HepG2 (cell line): ENCODE measurements around the gene OR13C8. TPM values are rescaled to one million over a fixed set of nuclear protein-coding genes. Genes with fewer than 3 reads are reported as not detected.

ENCODE experiments used
- ATAC-seq: fragments of 200-7000 bp; cut with Tn5 transposase; 3 replicates; pipeline ENCODE4 v1.9.1; 2020; ENCODE audit warnings: mild to moderate bottlenecking, moderate library complexity
- BruUV-seq: library from RNA; stranded (reverse); fragments of 400-500 nt; replicated peaks from 2 replicates; lab custom pipeline; 2021; lab: Mats Ljungman, UMichigan
- CTCF ChIA-PET: fragments of 300-600 bp; formaldehyde crosslinking; extraction: SDS; loops from one replicate; lab custom pipeline; 2021; ENCODE audit warnings: low total read pairs, inconsistent platforms, low intra/inter-chr PET ratio; lab: Yijun Ruan, JAX
- POLR2A ChIA-PET: fragments of 350-600 bp; sonication (Branson Sonifier 250); formaldehyde crosslinking; loops from one replicate; lab custom pipeline; 2020; ENCODE audit warnings: antibody characterized with exemption, inconsistent platforms; lab: Yijun Ruan, JAX
- DNase-seq: peaks from one replicate; pipeline ENCODE4 v3.0.0-alpha.2; 2015; ENCODE audit warnings: low spot score
- FAIRE-seq: peaks from 3 replicates; lab custom pipeline; 2011; peaks lifted over from hg19 to GRCh38; lab: Jason Lieb, UNC
- H2AFZ ChIP-seq: one replicate; pipeline ENCODE4 v1.6.1; 2011; ENCODE audit warnings: low read length, inconsistent platforms
- H3K27ac ChIP-seq: fragments of 300-600 bp; 3 replicates; pipeline ENCODE4 v1.8.0; 2011; ENCODE audit warnings: mixed run types, mild to moderate bottlenecking, mixed read lengths, low read length, inconsistent platforms; ENCODE audit not compliant: insufficient read depth; ENCODE audit errors: extremely low read length
- H3K27me3 ChIP-seq, 2 experiments: fragments of 200-600 bp in 1 of 2; 2 replicates in 1 of 2; 3 replicates in 1 of 2; pipeline versions ENCODE4 v1.6.0 to v1.8.0; 2011; ENCODE audit warnings: low read length in 2 of 2, mild to moderate bottlenecking in 2 of 2, moderate library complexity in 2 of 2, inconsistent platforms in 1 of 2; ENCODE audit not compliant: insufficient read depth in 2 of 2, control insufficient read depth in 1 of 2
- H3K36me3 ChIP-seq, 2 experiments: fragments of 200-600 bp in 1 of 2; replicated peaks in 1 of 2; 2 replicates in 1 of 2; 3 replicates in 1 of 2; pipeline versions ENCODE4 v1.5.1 to v1.8.0; 2011; ENCODE audit warnings: low read length in 2 of 2, inconsistent platforms in 1 of 2; ENCODE audit not compliant: insufficient read depth in 2 of 2, control insufficient read depth in 1 of 2
- H3K4me1 ChIP-seq: 2 replicates; pipeline ENCODE4 v1.5.1; 2012; ENCODE audit warnings: low read length, inconsistent platforms; ENCODE audit not compliant: insufficient read depth
- H3K4me2 ChIP-seq: 2 replicates; pipeline ENCODE4 v1.6.0; 2011; ENCODE audit warnings: low read depth, low read length, inconsistent platforms
- H3K4me3 ChIP-seq, 3 experiments: fragments of 200-600 bp in 1 of 3; sonication (generic), shearing (Covaris generic) in 1 of 3; replicated peaks in 1 of 3; 2 replicates each; pipeline ENCODE4 v1.5.1; 2011 to 2016; ENCODE audit warnings: low read length in 3 of 3, inconsistent platforms in 2 of 3, low read depth in 2 of 3, mild to moderate bottlenecking in 2 of 3, control low read depth in 1 of 3, mixed read lengths in 1 of 3; ENCODE audit not compliant: insufficient read depth in 1 of 3
- H3K79me2 ChIP-seq: one replicate; pipeline ENCODE4 v1.6.1; 2011; ENCODE audit warnings: low read length, inconsistent platforms; ENCODE audit not compliant: insufficient read depth
- H3K9ac ChIP-seq: 2 replicates; pipeline ENCODE4 v1.6.0; 2011; ENCODE audit warnings: mild to moderate bottlenecking, low read depth, low read length, inconsistent platforms; ENCODE audit not compliant: insufficient read depth
- H3K9me3 ChIP-seq: 2 replicates; pipeline ENCODE4 v1.5.1; 2012; ENCODE audit warnings: mild to moderate bottlenecking, low read length
- H4K20me1 ChIP-seq: 2 replicates; pipeline ENCODE4 v1.6.0; 2011; ENCODE audit warnings: inconsistent platforms, mild to moderate bottlenecking, low read length, moderate library complexity; ENCODE audit not compliant: insufficient read depth
- CERS6 ChIP-seq: sonication (generic); formaldehyde crosslinking; IDR thresholded peaks from 2 replicates; pipeline ENCODE4 v1.5.0; 2020; ENCODE audit warnings: missing genetic modification reagents
- NR2F1 ChIP-seq, 2 experiments: fragments of 450-650 bp in 1 of 2; formaldehyde crosslinking in 1 of 2; IDR thresholded peaks; 2 replicates each; pipeline versions ENCODE4 v1.5.0 to v1.6.1; 2016 to 2020; ENCODE audit warnings: mild to moderate bottlenecking in 1 of 2, missing compliant biosample characterization in 1 of 2, missing genetic modification reagents in 1 of 2, moderate library complexity in 1 of 2
- TCF7 ChIP-seq: sonication (generic); IDR thresholded peaks from 2 replicates; pipeline ENCODE4 v1.6.1; 2016; ENCODE audit warnings: antibody characterized with exemption, low read depth
- YY1 ChIP-seq: IDR thresholded peaks from 2 replicates; pipeline ENCODE4 v1.6.1; 2011; ENCODE audit warnings: low read length, low read depth, moderate library complexity, mild to moderate bottlenecking; ENCODE audit not compliant: insufficient read depth, insufficient replicate concordance
- ZNF317 ChIP-seq: sonication (generic); formaldehyde crosslinking; IDR thresholded peaks from 2 replicates; pipeline ENCODE4 v1.5.0; 2020; ENCODE audit warnings: mild to moderate bottlenecking, missing genetic modification reagents
- WGBS: methylation state at CpG from one replicate; pipeline ENCODE4 v1.1.6; 2017; ENCODE audit warnings: low lambda C conversion rate; 5-methylcytosine and 5-hydroxymethylcytosine counted together
- in situ Hi-C: cut with HindIII; loops from 2 replicates; pipeline ENCODE4 v1.10.0; 2017; ENCODE audit warnings: low pct_unique_long_range_greater_than_20kb; ENCODE audit not compliant: extremely low pct_ligation_motif_present
- intact Hi-C: fragments of 100-400 bp; cut with micrococcal nuclease; formaldehyde crosslinking; loops from one replicate; pipeline ENCODE4 v1.10.0; 2022; ENCODE audit not compliant: unreplicated experiment
- polyA plus RNA-seq, 8 experiments: library from polyadenylated mRNA; depleted of rRNA in 3 of 8; stranded (reverse) in 7 of 8; unstranded in 1 of 8; fragments of >200 nt; fragmentation: Illumina TruSeq in 4 of 8; extraction: Trizol in 4 of 8; gene quantifications; 2 replicates each; pipeline versions ENCODE4 v1.2.1 to v1.2.3, GENCODE V29; 2011 to 2016; ENCODE audit warnings: low read depth in 4 of 8, missing spikeins in 1 of 8, mixed read lengths in 1 of 8; ENCODE audit not compliant: insufficient read depth in 1 of 8
- total RNA-seq, 5 experiments: library from RNA; depleted of rRNA; stranded (reverse); fragments of >200 nt; fragmentation: Illumina TruSeq; extraction: Trizol; gene quantifications; 2 replicates each; pipeline ENCODE4 v1.2.3, GENCODE V29; 2016; ENCODE audit warnings: low read depth in 1 of 5

OR13C8 gene
- total and polyA plus RNA-seq, 2 of the 13 experiments (the other 11 are each of a cell fraction or from before 2014, with no cell fraction given) = not detected

GRCh38 chr9:104572612-104573011 lies 3.6 kb downstream of the OR13C8 start:
- no peaks in the 10 kb centered on the region; the same call in 1 of the 2 replicates for H3K9me3 ChIP-seq
- in situ Hi-C loops = no loop called here
- no peak overlapping the region for H3K4me2 ChIP-seq
- no peaks in the 10 kb centered on the region for H3K27me3 ChIP-seq
- no peaks in the 10 kb centered on the region for H3K36me3 ChIP-seq
- no peak overlapping the region for H2AFZ ChIP-seq
- POLR2A ChIA-PET = no interaction called here
- intact Hi-C loops = no loop called here
- no peak for FAIRE-seq
- no peak for DNase-seq
- H3K27ac ChIP-seq = no peak overlapping the region
- no peak overlapping the region for H3K4me3 ChIP-seq
- ATAC-seq = no peak
- no peaks in the 10 kb centered on the region for H4K20me1 ChIP-seq
- BruUV-seq = no TSS peak
- no peaks in the 10 kb centered on the region for H3K79me2 ChIP-seq
- TF ChIP-seq ZNF317 (CRISPR knock-in tag) (peak; percentile 96), TCF7 (no peak)
- H3K9ac ChIP-seq = no peak overlapping the region
- 3% methylated on average over 1 of the region's 1 CpG for WGBS
- CTCF ChIA-PET = no interaction called here
- H3K4me1 ChIP-seq = no peaks in the 10 kb centered on the region

- BruUV-seq = no TSS peak
- ATAC-seq (no peak), DNase-seq (no peak), FAIRE-seq (no peak)
- no peaks in the 10 kb centered on the region for H3K79me2 ChIP-seq
- H3K27me3 ChIP-seq = no peaks in the 10 kb centered on the region
- no peaks in the 10 kb centered on the region for H4K20me1 ChIP-seq
- H2AFZ ChIP-seq = no peak overlapping the region
- intact Hi-C loops (no loop called here), in situ Hi-C loops (no loop called here)
- H3K4me2 ChIP-seq = no peak overlapping the region
- ChIA-PET POLR2A (no interaction called here), CTCF (no interaction called here)
- TF ChIP-seq NR2F1 (CRISPR knock-in tag; IDR thresholded peaks at IDR 0.05) = no peak
- TF ChIP-seq CERS6 (CRISPR knock-in tag) = no peak
- no peak for TF ChIP-seq YY1
- no peak overlapping the region for H3K27ac ChIP-seq
- no peaks in the 10 kb centered on the region; the same call in 1 of the 2 replicates for H3K9me3 ChIP-seq
- no peak overlapping the region for H3K4me3 ChIP-seq
- H3K36me3 ChIP-seq = no peaks in the 10 kb centered on the region
- H3K9ac ChIP-seq = no peak overlapping the region
- 5% methylated on average over 2 of the region's 2 CpGs for WGBS
- no peaks in the 10 kb centered on the region for H3K4me1 ChIP-seq
Measured at GRCh38 chr9:104575456-104575855, 6.5 kb downstream of the OR13C8 start.
